Small intestine (tissue), 7 donors: ENCODE measurements around the gene PGS1. TPM values are rescaled to one million over a fixed set of nuclear protein-coding genes. Genes with fewer than 3 reads are reported as not detected.
A peak's percentile ranks its signal among the peaks of the same experiment; 100 is the strongest.

Experiments used
- DNase-seq, 2 donors: peaks; one replicate each; pipeline versions ENCODE4 v3.0.0 to v3.0.0-alpha.2; 2013
- FAIRE-seq: peaks from 2 replicates; lab custom pipeline; 2012; peaks lifted over from hg19 to GRCh38; lab: Jason Lieb, UNC
- H3K27ac ChIP-seq, 3 donors: one replicate each; pipeline ENCODE4 v1.5.1; 2013; ENCODE audit warnings: low read length in 2 of 3, mild to moderate bottlenecking in 2 of 3, control low read depth in 1 of 3, inconsistent platforms in 1 of 3, low read depth in 1 of 3, moderate library complexity in 1 of 3
- H3K27me3 ChIP-seq, 3 donors: one replicate each; pipeline ENCODE4 v1.6.1; 2013; ENCODE audit warnings: low read length in 3 of 3, inconsistent platforms in 1 of 3; ENCODE audit not compliant: control insufficient read depth in 3 of 3, insufficient read depth in 3 of 3
- H3K36me3 ChIP-seq, 3 donors: one replicate each; pipeline ENCODE4 v1.6.1; 2013; ENCODE audit warnings: low read length in 3 of 3, inconsistent platforms in 1 of 3, low read depth in 1 of 3, mild to moderate bottlenecking in 1 of 3, moderate library complexity in 1 of 3; ENCODE audit not compliant: control insufficient read depth in 3 of 3, insufficient read depth in 2 of 3
- H3K4me1 ChIP-seq, 3 donors: one replicate each; pipeline ENCODE4 v1.6.1; 2013; ENCODE audit warnings: low read length in 2 of 3, inconsistent platforms in 1 of 3, low read depth in 1 of 3, mild to moderate bottlenecking in 1 of 3, moderate library complexity in 1 of 3; ENCODE audit not compliant: control insufficient read depth in 3 of 3, insufficient read depth in 2 of 3
- H3K4me3 ChIP-seq, 3 donors: one replicate each; pipeline ENCODE4 v1.5.1; 2013; ENCODE audit warnings: low read length in 3 of 3, control low read depth in 1 of 3, inconsistent platforms in 1 of 3, low read depth in 1 of 3, mild to moderate bottlenecking in 1 of 3, moderate library complexity in 1 of 3
- H3K9me3 ChIP-seq, 2 donors: one replicate each; pipeline ENCODE4 v1.6.1; 2013; ENCODE audit warnings: low read depth in 1 of 2, low read length in 1 of 2; ENCODE audit not compliant: control insufficient read depth in 2 of 2, insufficient read depth in 1 of 2
- WGBS, 3 donors: extraction: QIAGEN DNeasy Blood & Tissue Kit; methylation state at CpG; one replicate each; pipeline ENCODE4 v1.1.7; 2013; 5-methylcytosine and 5-hydroxymethylcytosine counted together
- polyA plus RNA-seq, 4 donors: library from polyadenylated mRNA; stranded (reverse) in 3 of 4; unstranded in 1 of 4; fragments of 200-250 nt in 3 of 4; fragments of 120-200 nt in 1 of 4; gene quantifications; one replicate each; pipeline versions ENCODE4 v1.2.1 to v1.2.3, GENCODE V29; 2013
- donor health status: healthy with polysubstance abuse.
- donor health status: control.
- donor health status: control.
- donor health status: Bipolar disorder and iron deficiency.
- donor health status: healthy.

PGS1 gene
- polyA plus RNA-seq, 4 donors: 14.9 to 34.9 (median 20.5) TPM

DNA sequence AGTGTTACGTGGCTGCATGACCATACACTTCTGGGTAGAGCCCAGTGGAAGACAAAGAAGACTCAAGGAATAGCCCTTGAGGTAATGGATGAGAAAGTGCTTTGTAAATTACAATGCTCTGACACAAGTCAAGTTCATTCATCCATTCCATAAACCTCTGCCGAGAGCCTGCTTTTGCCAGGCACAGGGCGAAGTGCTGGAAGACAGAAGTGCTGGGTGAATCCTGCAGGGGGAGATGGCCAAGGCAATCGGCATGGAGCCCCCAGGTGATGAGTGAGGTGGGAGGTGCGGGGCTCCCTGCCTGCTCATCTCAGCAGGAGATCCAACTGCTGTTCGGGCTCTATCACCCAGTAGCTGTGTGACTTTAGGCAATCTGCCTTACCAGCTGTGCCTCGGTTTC, 15.8 kb upstream of the PGS1 start:
- H3K4me1 ChIP-seq: peaks cover 0 to 42% (median 5%) of the 10 kb centered on the region in 3 donors
- no peak overlapping the region for H3K27ac ChIP-seq
- H3K36me3 ChIP-seq: peaks cover 0 to 12% (median 0%) of the 10 kb centered on the region in 3 donors
- FAIRE-seq (no peak), DNase-seq (no peak)
- WGBS, 3 donors: 80 to 87% (median 86%) methylated on average over 7 of the region's 7 CpGs
- H3K4me3 ChIP-seq: no peak overlapping the region
- H3K9me3 ChIP-seq: no peaks in the 10 kb centered on the region
- H3K27me3 ChIP-seq: peaks cover 0 to 18% (median 5%) of the 10 kb centered on the region in 3 donors

DNA sequence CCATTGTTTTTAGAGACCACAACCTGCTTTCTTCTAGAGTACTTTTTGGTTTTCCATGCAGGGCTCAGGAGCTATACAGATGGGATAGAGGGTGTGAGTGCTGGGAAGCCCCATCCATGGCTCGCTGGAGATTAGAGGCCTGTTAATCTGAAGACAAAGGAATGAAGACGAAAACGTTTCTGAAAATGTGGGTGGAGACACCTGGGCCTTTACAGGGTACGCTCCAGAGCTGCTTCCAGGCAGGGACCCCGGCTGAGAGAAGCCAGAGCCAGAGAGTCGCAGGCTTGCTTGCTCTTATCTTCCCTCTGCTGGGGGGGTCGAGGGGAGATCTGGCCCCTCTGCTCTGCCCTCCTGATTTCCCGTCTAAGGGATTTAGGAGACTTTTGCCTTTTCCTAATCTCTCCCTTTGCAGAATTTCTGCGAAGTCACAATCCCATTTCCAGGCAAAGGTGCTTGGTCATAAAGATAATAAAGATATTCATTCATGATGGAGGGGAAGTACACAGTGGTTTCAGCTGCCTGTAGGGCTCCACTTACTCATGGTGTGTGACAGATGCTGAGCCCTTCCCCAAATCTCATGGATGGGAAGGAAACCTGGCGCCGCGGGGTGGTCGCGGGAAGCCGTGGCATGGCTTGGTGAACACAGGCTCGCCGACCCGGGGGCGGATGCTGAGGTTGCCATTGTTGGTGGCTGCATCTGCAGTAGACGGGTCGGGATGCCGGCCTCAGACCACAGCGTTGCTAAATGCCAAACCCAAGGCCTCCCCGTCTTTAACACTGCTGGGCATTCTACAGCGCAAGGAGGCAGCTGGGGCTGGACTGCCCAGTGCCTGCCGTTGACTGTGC, 13.8 kb upstream of the PGS1 start:
- WGBS, 3 donors: 55 to 68% (median 63%) methylated on average over 26 of the region's 26 CpGs
- no peak for FAIRE-seq

DNA sequence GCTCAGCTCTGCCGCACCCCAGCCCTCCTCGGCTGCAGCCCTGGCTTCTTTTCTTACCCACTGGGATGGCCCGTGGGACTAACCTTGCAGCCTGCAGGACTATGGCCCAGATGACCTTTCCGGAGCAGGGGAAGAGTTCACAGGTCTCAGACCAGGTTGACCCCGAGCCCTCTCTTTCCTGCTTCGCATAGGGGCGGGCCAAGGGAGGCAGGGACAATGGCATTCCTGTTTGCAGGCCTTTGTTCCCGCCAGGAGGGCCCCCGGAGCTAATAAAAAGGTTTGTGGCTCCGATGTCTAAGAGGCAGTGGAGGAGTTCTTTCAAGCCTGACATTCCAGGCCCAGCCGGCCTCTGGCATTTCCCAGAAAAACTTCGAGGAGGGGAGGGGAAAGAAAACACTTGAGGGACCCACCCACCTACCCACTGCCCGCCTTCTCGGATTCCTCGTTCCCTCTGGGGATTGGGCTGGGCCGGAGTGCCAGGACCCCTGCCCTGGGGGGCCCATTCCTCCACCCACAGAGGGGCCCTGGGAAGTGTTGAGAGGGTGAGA, 12.8 kb upstream of the PGS1 start:
- Histone ChIP-seq H3K27ac (peak overlapping the region in 2 of 3 donors; percentile 56 to 59), H3K27me3 (no peaks in the 10 kb centered on the region), H3K9me3 (no peaks in the 10 kb centered on the region), H3K36me3 (no peaks in the 10 kb centered on the region), H3K4me1 (peaks cover 0 to 28% (median 0%) of the 10 kb centered on the region in 3 donors), H3K4me3 (no peak overlapping the region)
- DNase-seq: no peak
- 51 to 68% (median 58%) methylated on average over 16 of the region's 16 CpGs for WGBS, 3 donors
- FAIRE-seq: no peak

More for the DNA sequence above, 13.8 kb upstream of the PGS1 start:
- peak overlapping the region in 1 of 3 donors; percentile 14 for H3K27ac ChIP-seq
- no peak overlapping the region for H3K4me3 ChIP-seq
- peaks cover 0 to 32% (median 0%) of the 10 kb centered on the region in 3 donors for H3K4me1 ChIP-seq
- H3K27me3 ChIP-seq: peaks cover 0 to under 1% (median 0%) of the 10 kb centered on the region in 3 donors
- no peaks in the 10 kb centered on the region for H3K36me3 ChIP-seq
- H3K9me3 ChIP-seq: no peaks in the 10 kb centered on the region
- no peak for DNase-seq

DNA sequence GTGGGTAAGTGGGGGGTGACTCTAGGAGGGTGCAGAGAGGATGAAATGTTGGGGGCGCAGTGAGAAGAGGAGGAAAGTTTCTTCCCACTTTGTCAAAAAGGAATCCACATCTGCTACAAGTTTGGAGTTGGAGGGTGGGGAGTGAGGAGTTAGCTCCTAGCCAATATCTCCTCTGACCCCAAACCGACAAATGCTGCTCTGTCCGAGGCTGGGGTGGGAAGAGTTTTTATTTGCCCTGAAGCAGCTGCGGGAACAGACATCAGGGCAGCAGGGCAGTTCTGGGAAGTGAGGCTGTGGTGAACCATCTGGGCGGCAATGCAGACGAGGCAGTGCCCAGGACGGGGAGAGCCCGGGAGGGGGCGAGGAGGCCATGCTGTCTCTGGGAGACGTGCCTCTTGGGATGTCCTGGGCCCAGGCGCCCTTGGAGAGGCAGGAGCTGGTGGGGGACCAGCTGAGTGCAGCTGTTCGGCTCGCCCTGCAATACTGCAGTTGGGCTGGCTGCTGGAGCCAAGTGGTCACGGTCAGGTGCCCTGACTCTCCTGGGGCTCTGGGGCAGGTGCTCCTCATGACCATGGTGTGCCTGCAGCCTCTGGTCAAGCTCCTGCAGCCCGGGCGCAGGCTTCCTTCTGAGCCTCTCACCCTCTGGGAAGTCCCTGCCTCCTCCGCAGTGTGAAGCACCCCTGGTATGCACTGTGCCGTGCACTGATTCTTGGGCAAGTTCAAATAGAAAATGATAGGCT, 12.2 kb upstream of the PGS1 start:
- DNase-seq (no peak), FAIRE-seq (no peak)
- Histone ChIP-seq H3K4me3 (no peak overlapping the region), H3K4me1 (peaks cover 0 to 24% (median 0%) of the 10 kb centered on the region in 3 donors), H3K9me3 (no peaks in the 10 kb centered on the region), H3K27ac (peak overlapping the region in 2 of 3 donors; percentile 56 to 59), H3K27me3 (no peaks in the 10 kb centered on the region), H3K36me3 (no peaks in the 10 kb centered on the region)
- WGBS, 3 donors: 61 to 81% (median 76%) methylated on average over 18 of the region's 18 CpGs

DNA sequence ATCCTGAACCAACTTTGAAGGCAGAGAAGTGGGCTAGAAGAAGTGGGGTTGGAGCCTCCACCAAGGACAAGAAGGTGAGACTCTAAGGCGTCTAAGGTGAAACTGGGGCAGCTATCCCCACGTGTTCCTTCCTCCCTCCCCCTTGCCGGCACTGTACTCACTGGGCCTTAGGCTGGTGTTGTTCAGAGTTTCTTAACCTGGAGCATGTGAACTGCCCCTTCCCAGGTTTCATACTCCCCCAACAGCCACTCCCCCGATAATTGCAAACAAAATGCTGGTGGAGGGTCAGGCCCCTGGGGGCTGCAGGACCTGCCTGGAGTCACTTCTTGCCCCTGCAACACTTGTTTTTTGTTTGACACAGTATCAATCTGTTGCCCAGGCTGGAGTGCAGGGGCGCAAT, 11.3 kb upstream of the PGS1 start:
- no peak for FAIRE-seq
- Histone ChIP-seq H3K36me3 (no peaks in the 10 kb centered on the region), H3K9me3 (no peaks in the 10 kb centered on the region), H3K27ac (no peak overlapping the region), H3K4me3 (no peak overlapping the region), H3K27me3 (no peaks in the 10 kb centered on the region), H3K4me1 (peaks cover 0 to 24% (median 0%) of the 10 kb centered on the region in 3 donors)
- DNase-seq: no peak
- WGBS, 3 donors: 79 to 85% (median 84%) methylated on average over 5 of the region's 5 CpGs

DNA sequence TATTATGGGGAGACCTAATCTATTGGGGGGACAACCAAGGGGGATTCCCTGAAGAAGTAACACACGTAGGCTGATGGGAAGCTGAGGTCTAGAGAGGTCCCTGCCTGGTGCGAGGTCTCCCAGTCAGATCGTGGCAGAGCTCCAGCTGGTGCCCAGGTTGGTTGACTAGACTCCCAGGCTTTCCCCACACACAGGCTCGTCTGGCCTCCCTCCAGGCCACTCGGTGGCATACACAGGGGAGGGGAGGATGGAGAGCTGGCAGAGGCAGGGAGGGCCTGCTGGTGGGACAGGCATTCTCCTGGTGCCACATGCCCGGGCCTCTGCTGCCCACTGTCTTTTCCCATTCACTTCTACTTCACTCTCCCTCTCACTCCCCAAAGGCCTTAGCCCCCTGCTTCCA, 10.1 kb upstream of the PGS1 start:
- no peaks in the 10 kb centered on the region for H3K9me3 ChIP-seq
- H3K27me3 ChIP-seq: no peaks in the 10 kb centered on the region
- DNase-seq (no peak), FAIRE-seq (no peak)
- no peaks in the 10 kb centered on the region for H3K36me3 ChIP-seq
- no peak overlapping the region for H3K4me3 ChIP-seq
- 67 to 81% (median 76%) methylated on average over 5 to 6 of the region's 6 CpGs for WGBS, 3 donors
- peaks cover 0 to 24% (median 0%) of the 10 kb centered on the region in 3 donors for H3K4me1 ChIP-seq
- no peak overlapping the region for H3K27ac ChIP-seq

DNA sequence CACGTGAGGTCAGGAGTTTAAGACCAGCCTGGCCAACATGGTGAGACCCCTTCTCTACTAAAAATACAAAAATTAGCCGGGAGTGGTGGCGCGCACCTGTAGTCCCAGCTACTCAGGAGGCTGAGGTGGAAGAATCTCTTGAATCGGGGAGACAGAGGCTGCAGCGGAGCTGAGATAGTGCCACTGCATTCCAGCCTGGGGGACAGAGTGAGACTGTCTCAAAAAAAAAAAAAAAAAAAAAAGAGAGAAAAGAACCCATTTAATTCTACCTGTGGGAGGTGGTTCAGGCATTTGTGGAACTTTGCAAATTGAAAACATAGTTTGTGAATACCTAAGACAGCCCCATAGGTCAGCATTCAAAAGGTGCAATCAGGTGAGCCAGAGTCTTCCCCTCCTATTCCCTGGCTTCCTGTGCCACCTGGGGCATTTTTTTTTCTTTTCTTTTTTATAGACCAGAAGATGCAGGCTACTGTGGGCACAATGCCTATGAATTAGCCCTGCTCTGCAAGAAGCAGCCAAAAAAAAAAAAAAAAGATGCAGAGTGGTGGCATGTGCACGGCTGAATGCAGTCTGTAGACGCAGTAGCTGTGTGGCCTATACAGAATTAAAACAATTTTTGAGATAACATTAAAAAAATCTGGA, 9.5 kb upstream of the PGS1 start:
- Histone ChIP-seq H3K36me3 (no peaks in the 10 kb centered on the region), H3K27ac (no peak overlapping the region), H3K27me3 (no peaks in the 10 kb centered on the region), H3K9me3 (no peaks in the 10 kb centered on the region), H3K4me1 (peaks cover 0 to 24% (median 0%) of the 10 kb centered on the region in 3 donors), H3K4me3 (no peak overlapping the region)
- WGBS, 3 donors: 95 to 97% (median 96%) methylated on average over 8 of the region's 8 CpGs
- DNase-seq: no peak
- FAIRE-seq: no peak
